Posterior cingulate gyrus (tissue), 11 donors: Measurements from ENCODE around the gene BCL2L13.
"Not testable (repeated sequence)": the region's sequence is repeated elsewhere in the genome, so short reads cannot be mapped to it uniquely, and the experiment has no call there.

Experiments used
- DNase-seq, 10 donors: peaks; one replicate each; pipeline versions ENCODE4 v3.0.0 to v3.0.0-alpha.2; 2020 to 2021; ENCODE audit warnings: mixed read lengths in 3 of 10
- intact Hi-C: fragments of 100-400 bp; cut with DNase I; formaldehyde crosslinking; loops from one replicate; pipeline ENCODE4 v1.15.1; 2023

The BCL2L13 gene

GRCh38 chr22:17633998-17634323, 4.6 kb upstream of the BCL2L13 start:
- intact Hi-C loops, result loop anchor here (10.0 kb wide), 1 partner anchor 69 kb away; the partner anchor contains the start of gene SLC25A18
- no peak for DNase-seq

GRCh38 chr22:17634696-17635095, 3.9 kb upstream of the BCL2L13 start:
- DNase-seq, result no peak
- intact Hi-C loops, result loop anchor here (5.0 to 10.0 kb wide), 2 partner anchors 70 to 462 kb away; partner anchors contain the start of gene SLC25A18

GRCh38 chr22:17636850-17637249, 1.7 kb upstream of the BCL2L13 start:
- DNase-seq, result not testable (repeated sequence)
- intact Hi-C loops, result loop anchor here (5.0 to 10.0 kb wide), 2 partner anchors 72 to 465 kb away; partner anchors contain the start of gene SLC25A18

- intact Hi-C loops, result loop anchor here (1.0 to 10.0 kb wide), 3 partner anchors 8 to 465 kb away; partner anchors contain the start of gene SLC25A18
- no peak for DNase-seq
Observed at GRCh38 chr22:17637490-17638181, 921 bp upstream of the BCL2L13 start.

GRCh38 chr22:17638182-17638431, 450 bp upstream of the BCL2L13 start:
- peak in 1 of 10 donors; percentile 12 for DNase-seq
- intact Hi-C loops, result loop anchor here (1.0 to 10.0 kb wide), 3 partner anchors 9 to 466 kb away; partner anchors contain the start of gene SLC25A18

- peak in 1 of 10 donors; percentile 3 for DNase-seq
- intact Hi-C loops, result loop anchor here (5.0 to 10.0 kb wide), 2 partner anchors 74 to 467 kb away; partner anchors contain the start of gene SLC25A18
Observed at GRCh38 chr22:17639247-17639741, 737 bp downstream of the BCL2L13 start.

- intact Hi-C loops, result no loop called here
- no peak for DNase-seq
Observed at GRCh38 chr22:17641269-17641668, 2.7 kb downstream of the BCL2L13 start.

- DNase-seq, intact Hi-C loops: not testable (repeated sequence)
Observed at GRCh38 chr22:17642357-17642756, 3.8 kb downstream of the BCL2L13 start.

- intact Hi-C loops, result no loop called here
- no peak for DNase-seq
Observed at GRCh38 chr22:17647452-17647851, 8.9 kb downstream of the BCL2L13 start.

GRCh38 chr22:17647991-17648390, 9.4 kb downstream of the BCL2L13 start:
- intact Hi-C loops, result no loop called here
- no peak for DNase-seq

- intact Hi-C loops, result no loop called here
- no peak for DNase-seq
Observed at GRCh38 chr22:17648569-17648968, 10.0 kb downstream of the BCL2L13 start.

- no peak for DNase-seq
- intact Hi-C loops, result no loop called here
Observed at GRCh38 chr22:17655289-17655688, 16.7 kb downstream of the BCL2L13 start.

- intact Hi-C loops, result no loop called here
Observed at GRCh38 chr22:17656870-17657395, 18.4 kb downstream of the BCL2L13 start.

GRCh38 chr22:17664414-17665055, 26.0 kb downstream of the BCL2L13 start:
- DNase-seq, result no peak
- intact Hi-C loops, result no loop called here

More at GRCh38 chr22:17656870-17657395, 18.4 kb downstream of the BCL2L13 start:
- DNase-seq, result no peak

GRCh38 chr22:17665248-17665647, 26.7 kb downstream of the BCL2L13 start:
- no peak for DNase-seq
- intact Hi-C loops, result no loop called here

GRCh38 chr22:17665854-17666253, 27.3 kb downstream of the BCL2L13 start:
- intact Hi-C loops, result no loop called here
- DNase-seq, result no peak

- intact Hi-C loops, DNase-seq: not testable (repeated sequence)
Observed at GRCh38 chr22:17671521-17672092, 33.0 kb downstream of the BCL2L13 start.

- DNase-seq, result no peak
- intact Hi-C loops, result no loop called here
Observed at GRCh38 chr22:17672417-17672991, 33.9 kb downstream of the BCL2L13 start.

GRCh38 chr22:17674152-17674551, 35.6 kb downstream of the BCL2L13 start:
- no peak for DNase-seq
- intact Hi-C loops, result no loop called here

GRCh38 chr22:17675584-17675983, 37.0 kb downstream of the BCL2L13 start:
- intact Hi-C loops, result no loop called here
- no peak for DNase-seq
